ENCODE data around the gene MROH8.

The MROH8 gene

GRCh38 chr20:37178839-37179682 is at the start of gene MROH8, which contains the start of gene RPN2:
Gene MROH8, minus strand, starts transcription at chr20:37179548.
Gene RPN2, plus strand, starts transcription at chr20:37179330. Its CDS starts 27 bp downstream, at chr20:37179357.
- peaks cover 39% of the 10 kb centered on the region for H3K4me1 Mint-ChIP-seq (ENCODE audit: low read depth)
- no peaks in the 10 kb centered on the region for H3K27me3 Mint-ChIP-seq
- no peaks in the 10 kb centered on the region for H3K36me3 Mint-ChIP-seq
- peak within 1 kb of the TSS; percentile 98 for H3K27ac Mint-ChIP-seq
- no peaks in the 10 kb centered on the region for H3K9me3 Mint-ChIP-seq (ENCODE audit: low read depth)
- H3K4me3 Mint-ChIP-seq: peak within 1 kb of the TSS; percentile 90

- H3K27ac Mint-ChIP-seq: no peak overlapping the region
- H3K27me3 Mint-ChIP-seq: no peaks in the 10 kb centered on the region
- H3K4me3 Mint-ChIP-seq: no peak overlapping the region
- peaks cover 12% of the 10 kb centered on the region for H3K36me3 Mint-ChIP-seq
- H3K9me3 Mint-ChIP-seq (ENCODE audit: low read depth): no peaks in the 10 kb centered on the region
- no peaks in the 10 kb centered on the region for H3K4me1 Mint-ChIP-seq (ENCODE audit: low read depth)
Observed at GRCh38 chr20:37228656-37229055, 49.3 kb upstream of the MROH8 start.

GRCh38 chr20:37228082-37228481 is 48.7 kb upstream of the MROH8 start:
- H3K36me3 Mint-ChIP-seq: peaks cover 12% of the 10 kb centered on the region
- no peaks in the 10 kb centered on the region for H3K4me1 Mint-ChIP-seq (ENCODE audit: low read depth)
- H3K4me3 Mint-ChIP-seq: no peak overlapping the region
- H3K27ac Mint-ChIP-seq: no peak overlapping the region
- H3K9me3 Mint-ChIP-seq (ENCODE audit: low read depth): no peaks in the 10 kb centered on the region
- no peaks in the 10 kb centered on the region for H3K27me3 Mint-ChIP-seq

DNA sequence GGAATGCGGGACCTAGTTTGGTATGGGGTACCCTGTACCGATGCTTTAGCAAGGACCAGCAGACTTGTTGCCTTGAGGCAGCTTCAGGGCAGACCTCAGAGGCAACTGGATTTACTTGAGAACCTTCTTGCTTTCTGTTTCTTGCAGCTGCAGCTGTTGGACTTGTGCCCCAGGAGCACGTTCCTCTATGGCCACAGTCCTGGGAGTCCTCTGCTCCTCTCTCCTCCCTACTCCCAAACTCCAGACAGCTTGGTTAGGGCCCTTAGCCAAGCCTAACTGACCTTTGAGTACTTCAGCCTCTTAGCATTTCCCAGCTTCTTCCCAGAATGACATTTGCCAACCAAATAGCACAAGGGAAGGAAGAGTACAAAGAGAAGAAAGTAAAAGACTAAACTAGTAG is 47.5 kb upstream of the MROH8 start:
- Mint-ChIP-seq H3K27me3 (no peaks in the 10 kb centered on the region), H3K9me3 (ENCODE audit: low read depth) (no peaks in the 10 kb centered on the region), H3K4me1 (ENCODE audit: low read depth) (no peaks in the 10 kb centered on the region), H3K4me3 (no peak overlapping the region), H3K36me3 (peaks cover 9% of the 10 kb centered on the region), H3K27ac (no peak overlapping the region)

DNA sequence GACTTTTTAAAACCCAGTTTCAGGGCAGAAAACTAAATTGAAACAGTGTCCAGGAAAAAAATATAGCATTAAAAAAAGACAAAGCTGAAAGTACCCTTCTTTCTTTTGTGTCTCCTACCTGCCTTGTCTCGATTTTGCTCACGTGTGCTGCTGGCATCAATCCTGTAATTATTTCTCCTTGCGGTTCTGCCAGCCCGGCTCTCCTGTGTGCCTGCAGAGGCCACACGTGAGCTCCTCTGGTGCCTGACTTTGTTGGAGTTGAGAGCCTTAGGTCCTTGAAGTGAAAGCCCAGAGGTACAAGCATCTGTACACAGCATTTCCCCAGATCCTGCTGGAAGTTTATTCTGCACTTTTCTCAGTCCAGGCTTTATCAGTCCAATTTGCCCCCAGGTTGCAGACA is 45.8 kb upstream of the MROH8 start:
- Mint-ChIP-seq H3K9me3 (ENCODE audit: low read depth) (no peaks in the 10 kb centered on the region), H3K27me3 (no peaks in the 10 kb centered on the region), H3K27ac (no peak overlapping the region), H3K4me1 (ENCODE audit: low read depth) (no peaks in the 10 kb centered on the region), H3K4me3 (no peak overlapping the region), H3K36me3 (peaks cover 7% of the 10 kb centered on the region)

DNA sequence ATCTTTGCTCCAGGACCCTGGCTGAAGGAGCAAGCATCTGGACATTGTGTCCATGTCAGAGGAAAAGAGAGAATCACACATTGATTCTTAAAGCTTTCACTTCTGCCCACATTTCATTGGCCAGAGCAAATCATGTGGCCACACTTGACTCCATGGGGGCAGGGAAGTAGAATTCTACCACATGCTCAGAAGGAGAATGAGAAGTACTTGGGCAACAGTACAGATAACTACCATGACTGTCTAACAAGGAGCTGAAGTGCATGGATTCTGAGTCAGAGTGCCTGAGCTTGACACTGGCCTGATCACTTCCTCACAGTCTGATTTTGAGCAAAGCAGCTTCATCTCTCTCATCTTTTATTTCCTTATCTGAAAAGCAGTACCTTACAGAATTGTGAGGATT is 43.7 kb upstream of the MROH8 start:
- H3K9me3 Mint-ChIP-seq (ENCODE audit: low read depth): no peaks in the 10 kb centered on the region
- no peaks in the 10 kb centered on the region for H3K4me1 Mint-ChIP-seq (ENCODE audit: low read depth)
- peaks cover 6% of the 10 kb centered on the region for H3K36me3 Mint-ChIP-seq
- H3K27ac Mint-ChIP-seq: no peak overlapping the region
- no peaks in the 10 kb centered on the region for H3K27me3 Mint-ChIP-seq
- no peak overlapping the region for H3K4me3 Mint-ChIP-seq

DNA sequence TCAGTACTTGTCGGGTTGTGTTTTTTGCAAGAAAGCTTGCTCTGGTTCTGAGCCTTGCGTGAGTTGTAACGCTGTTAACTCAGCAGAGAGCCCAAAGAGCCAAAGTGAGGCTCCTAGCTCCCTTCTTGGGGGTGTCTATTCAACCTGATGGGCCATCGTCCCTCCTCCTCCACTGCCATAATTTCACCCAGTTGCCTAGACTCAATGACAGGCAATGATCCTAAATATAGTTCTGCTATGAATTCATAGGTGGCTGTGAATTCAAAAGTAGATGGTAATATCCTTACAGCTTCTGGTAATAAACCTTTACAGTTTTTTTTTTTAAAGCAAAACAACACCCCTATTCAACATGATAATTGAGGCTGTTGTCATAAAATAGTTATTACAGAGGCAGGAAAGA is 42.7 kb upstream of the MROH8 start:
- Mint-ChIP-seq H3K27me3 (no peaks in the 10 kb centered on the region), H3K36me3 (peaks cover 6% of the 10 kb centered on the region), H3K9me3 (ENCODE audit: low read depth) (no peaks in the 10 kb centered on the region)

DNA sequence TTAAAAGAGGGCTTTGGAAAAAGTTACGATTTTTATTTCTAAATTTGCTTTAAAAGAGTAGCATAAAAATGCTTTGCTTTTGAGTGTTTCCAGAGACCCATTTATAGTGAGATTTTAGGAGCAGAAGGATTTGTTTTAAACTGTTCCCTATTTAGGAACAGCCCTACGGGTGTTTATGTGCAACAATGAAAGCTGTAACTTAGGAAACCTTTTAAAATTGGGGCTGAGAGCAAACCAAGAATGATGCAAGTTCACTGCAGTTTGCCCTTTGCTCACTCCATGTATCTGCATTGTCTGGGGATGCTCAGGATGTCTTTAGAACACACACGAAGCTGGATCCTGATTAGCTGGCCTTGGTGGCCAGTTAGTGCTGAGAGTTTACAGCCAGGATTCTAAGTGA is 41.4 kb upstream of the MROH8 start:
- Mint-ChIP-seq H3K27ac (no peak overlapping the region), H3K4me3 (no peak overlapping the region), H3K36me3 (peaks cover 6% of the 10 kb centered on the region), H3K27me3 (no peaks in the 10 kb centered on the region), H3K4me1 (ENCODE audit: low read depth) (no peaks in the 10 kb centered on the region), H3K9me3 (ENCODE audit: low read depth) (no peaks in the 10 kb centered on the region)

More for the DNA sequence above, 42.7 kb upstream of the MROH8 start:
- H3K4me3 Mint-ChIP-seq: no peak overlapping the region
- no peaks in the 10 kb centered on the region for H3K4me1 Mint-ChIP-seq (ENCODE audit: low read depth)
- no peak overlapping the region for H3K27ac Mint-ChIP-seq

GRCh38 chr20:37219751-37220668 is 40.7 kb upstream of the MROH8 start:
- Mint-ChIP-seq H3K36me3 (peaks cover 4% of the 10 kb centered on the region), H3K4me1 (ENCODE audit: low read depth) (peaks cover 2% of the 10 kb centered on the region), H3K4me3 (no peak overlapping the region), H3K27me3 (no peaks in the 10 kb centered on the region), H3K9me3 (ENCODE audit: low read depth) (no peaks in the 10 kb centered on the region), H3K27ac (peak overlapping the region; percentile 6)

GRCh38 chr20:37218976-37219375 is 39.6 kb upstream of the MROH8 start:
- Mint-ChIP-seq H3K9me3 (ENCODE audit: low read depth) (no peaks in the 10 kb centered on the region), H3K4me1 (ENCODE audit: low read depth) (peaks cover 2% of the 10 kb centered on the region), H3K36me3 (peaks cover 5% of the 10 kb centered on the region), H3K27ac (no peak overlapping the region), H3K27me3 (no peaks in the 10 kb centered on the region), H3K4me3 (no peak overlapping the region)

GRCh38 chr20:37218441-37218840 is 39.1 kb upstream of the MROH8 start:
- peaks cover 2% of the 10 kb centered on the region for H3K4me1 Mint-ChIP-seq (ENCODE audit: low read depth)
- no peak overlapping the region for H3K27ac Mint-ChIP-seq
- no peaks in the 10 kb centered on the region for H3K9me3 Mint-ChIP-seq (ENCODE audit: low read depth)
- peaks cover 5% of the 10 kb centered on the region for H3K36me3 Mint-ChIP-seq
- H3K4me3 Mint-ChIP-seq: no peak overlapping the region
- no peaks in the 10 kb centered on the region for H3K27me3 Mint-ChIP-seq

DNA sequence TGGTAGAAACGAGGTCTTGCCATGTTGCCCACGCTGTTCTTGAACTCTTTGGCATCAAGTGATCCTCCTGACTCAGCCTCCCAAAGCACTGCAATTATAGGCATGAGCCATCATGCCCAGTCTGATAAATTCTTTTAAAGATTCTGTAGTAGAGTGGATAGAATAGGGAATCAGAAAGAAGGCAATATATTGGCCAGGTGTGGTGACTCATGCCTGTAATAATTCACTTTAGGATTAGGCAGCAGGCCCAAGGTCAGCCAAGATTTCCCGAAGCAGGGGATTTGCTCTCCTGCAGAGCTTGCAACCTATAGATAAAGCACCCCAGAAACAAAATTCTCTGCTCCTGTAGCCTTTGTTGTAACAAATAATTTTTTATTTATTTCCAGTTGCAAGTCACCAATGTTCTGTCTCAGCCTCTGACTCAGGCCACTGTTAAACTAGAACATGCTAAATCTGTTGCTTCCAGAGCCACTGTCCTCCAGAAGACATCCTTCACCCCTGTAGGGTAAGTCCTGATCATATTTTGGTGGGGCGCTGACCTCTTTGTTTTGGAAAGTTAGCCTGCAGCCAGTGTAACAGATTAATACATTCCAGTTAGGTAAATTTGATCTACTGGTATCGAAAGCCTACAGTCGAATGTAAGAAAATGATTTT is 30.4 kb upstream of the MROH8 start:
- Mint-ChIP-seq H3K4me1 (ENCODE audit: low read depth) (peaks cover 1% of the 10 kb centered on the region), H3K36me3 (peaks cover 17% of the 10 kb centered on the region), H3K27ac (no peak overlapping the region), H3K9me3 (ENCODE audit: low read depth) (no peaks in the 10 kb centered on the region), H3K27me3 (no peaks in the 10 kb centered on the region), H3K4me3 (no peak overlapping the region)

- Mint-ChIP-seq H3K36me3 (peaks cover 14% of the 10 kb centered on the region), H3K27ac (no peak overlapping the region), H3K27me3 (no peaks in the 10 kb centered on the region), H3K4me3 (no peak overlapping the region), H3K4me1 (ENCODE audit: low read depth) (peaks cover 1% of the 10 kb centered on the region), H3K9me3 (ENCODE audit: low read depth) (no peaks in the 10 kb centered on the region)
Observed at GRCh38 chr20:37209193-37209592, 29.8 kb upstream of the MROH8 start.

GRCh38 chr20:37207171-37207570 is 27.8 kb upstream of the MROH8 start:
- Mint-ChIP-seq H3K27ac (no peak overlapping the region), H3K36me3 (peaks cover 16% of the 10 kb centered on the region), H3K27me3 (no peaks in the 10 kb centered on the region), H3K4me1 (ENCODE audit: low read depth) (peaks cover 1% of the 10 kb centered on the region), H3K9me3 (ENCODE audit: low read depth) (no peaks in the 10 kb centered on the region), H3K4me3 (no peak overlapping the region)

DNA sequence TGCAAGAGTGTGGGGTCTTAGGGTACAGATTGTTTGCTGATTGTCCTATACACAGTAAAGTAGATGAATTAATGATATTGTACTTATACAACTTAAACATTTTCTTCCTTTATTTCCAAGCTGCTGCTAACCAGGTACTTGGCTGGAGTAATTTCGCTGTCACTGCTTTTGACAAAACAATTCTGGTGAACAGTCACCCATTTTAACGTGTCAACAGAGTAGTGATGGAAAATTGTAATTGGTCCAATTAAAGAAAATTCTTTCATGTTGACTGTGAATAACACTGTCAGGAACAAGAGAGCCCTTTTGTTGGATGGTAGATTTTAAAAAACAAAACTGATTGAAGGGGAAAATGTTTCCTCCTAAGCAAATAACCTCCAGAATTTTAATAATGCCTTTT is 26.4 kb upstream of the MROH8 start:
- H3K4me3 Mint-ChIP-seq: no peak overlapping the region
- H3K36me3 Mint-ChIP-seq: peaks cover 14% of the 10 kb centered on the region
- no peak overlapping the region for H3K27ac Mint-ChIP-seq

More for the DNA sequence above, 26.4 kb upstream of the MROH8 start:
- H3K4me1 Mint-ChIP-seq (ENCODE audit: low read depth): peaks cover 3% of the 10 kb centered on the region
- no peaks in the 10 kb centered on the region for H3K27me3 Mint-ChIP-seq
- no peaks in the 10 kb centered on the region for H3K9me3 Mint-ChIP-seq (ENCODE audit: low read depth)

Measured in activated naive CD8-positive, alpha-beta T cell (primary cell).